A549 (cell line): ENCODE results near the gene TANK. TPM values are rescaled to one million over a fixed set of nuclear protein-coding genes. Genes with fewer than 3 reads are reported as not detected.
A peak's percentile ranks its signal among the peaks of the same experiment; 100 is the strongest.

Experiments used
- ATAC-seq, 2 experiments: fragments of 200-7000 bp in 1 of 2; fragments of >200 bp in 1 of 2; cut with Nextera tagmentation in 1 of 2; cut with Tn5 transposase in 1 of 2; 3 replicates each; pipeline versions ENCODE4 v1.8.0 to v1.9.1; 2018 to 2020; ENCODE audit warnings: mild to moderate bottlenecking in 1 of 2, moderate library complexity in 1 of 2
- CTCF ChIA-PET: fragments of 300-600 bp; sonication (Branson Sonifier 250); formaldehyde crosslinking; extraction: SDS; loops from one replicate; lab custom pipeline; 2021; ENCODE audit warnings: antibody characterized with exemption, inconsistent platforms; lab: Yijun Ruan, JAX
- POLR2A ChIA-PET: fragments of 350-600 bp; formaldehyde crosslinking; extraction: SDS; loops from one replicate; lab custom pipeline; 2021; ENCODE audit warnings: antibody characterized with exemption, inconsistent platforms; lab: Yijun Ruan, JAX
- DNase-seq, 2 experiments: peaks; one replicate each; pipeline versions ENCODE4 v3.0.0 to v3.0.0-alpha.2; 2011 to 2016; ENCODE audit warnings: low read depth in 1 of 2, low spot score in 1 of 2
- FAIRE-seq: peaks from 2 replicates; lab custom pipeline; 2011; peaks lifted over from hg19 to GRCh38; lab: Jason Lieb, UNC
- H3K27ac ChIP-seq, 2 experiments: fragments of >200 bp; sonication (Bioruptor Twin); formaldehyde crosslinking; 3 replicates each; pipeline ENCODE4 v1.5.1; 2016 to 2017
- H3K4me1 ChIP-seq: fragments of >200 bp; sonication (Bioruptor Twin); formaldehyde crosslinking; 3 replicates; pipeline ENCODE4 v1.6.1; 2016
- H3K4me2 ChIP-seq: fragments of >200 bp; sonication (Bioruptor Twin); formaldehyde crosslinking; 3 replicates; pipeline ENCODE4 v1.6.1; 2016
- H3K4me3 ChIP-seq: fragments of >200 bp; sonication (Bioruptor Twin); formaldehyde crosslinking; 3 replicates; pipeline ENCODE4 v1.5.1; 2016
- H3K9me3 ChIP-seq: fragments of >200 bp; sonication (Bioruptor Twin); formaldehyde crosslinking; 3 replicates; pipeline ENCODE4 v1.6.1; 2016
- CHD4 ChIP-seq: fragments of 200-600 bp; sonication (generic); IDR thresholded peaks from 2 replicates; pipeline ENCODE4 v1.6.1; 2016; ENCODE audit warnings: antibody characterized with exemption, mild to moderate bottlenecking, borderline replicate concordance
- E2F6 ChIP-seq: IDR thresholded peaks from 2 replicates; pipeline ENCODE4 v1.6.1; 2012; ENCODE audit warnings: low read depth, borderline replicate concordance
- FOSL2 ChIP-seq, 2 experiments: fragments of 450-650 bp in 1 of 2; fragments of >200 bp in 1 of 2; sonication (Bioruptor Twin) in 1 of 2; formaldehyde crosslinking; IDR thresholded peaks; 2 replicates each; pipeline versions ENCODE4 v1.5.0 to v1.6.1; 2016 to 2020; ENCODE audit warnings: mild to moderate bottlenecking in 1 of 2, moderate library complexity in 1 of 2
- HEYL ChIP-seq: fragments of 250-450 bp; sonication (Bioruptor Pico); IDR thresholded peaks from 2 replicates; pipeline ENCODE4 v1.8.0; 2021; ENCODE audit warnings: mild to moderate bottlenecking, moderate library complexity
- HOXA7 ChIP-seq: fragments of 250-450 bp; sonication (Bioruptor Pico); IDR thresholded peaks from 2 replicates; pipeline ENCODE4 v1.5.0; 2020; ENCODE audit warnings: mild to moderate bottlenecking, moderate library complexity
- HOXB13 ChIP-seq: fragments of 250-450 bp; sonication (Bioruptor Pico); IDR thresholded peaks from 2 replicates; pipeline ENCODE4 v1.5.0; 2020; ENCODE audit warnings: low read depth, mild to moderate bottlenecking, moderate library complexity
- JUN ChIP-seq, 2 experiments: fragments of >200 bp; sonication (Bioruptor Twin); formaldehyde crosslinking; IDR thresholded peaks; 2 replicates in 1 of 2; 3 replicates in 1 of 2; pipeline ENCODE4 v1.6.1; 2016 to 2017
- MYC ChIP-seq: IDR thresholded peaks from 2 replicates; pipeline ENCODE4 v1.6.1; 2012; ENCODE audit warnings: mild to moderate bottlenecking, inconsistent platforms, low read length, improper control_type of control experiment, borderline replicate concordance
- NFE2L2 ChIP-seq: fragments of 150-350 bp; conservative IDR thresholded peaks from 2 replicates; pipeline ENCODE4 v1.6.1; 2014; ENCODE audit warnings: low read length
- PHF8 ChIP-seq: fragments of 200-600 bp; sonication (generic); IDR thresholded peaks from 2 replicates; pipeline ENCODE4 v1.6.1; 2016; ENCODE audit warnings: low read depth, mild to moderate bottlenecking, antibody characterized with exemption, moderate library complexity, borderline replicate concordance
- RCOR1 ChIP-seq: fragments of 150-350 bp; IDR thresholded peaks from 2 replicates; pipeline ENCODE4 v1.6.1; 2014; ENCODE audit warnings: antibody characterized with exemption, low read length, low read depth
- SMC3 ChIP-seq: fragments of >200 bp; sonication (Bioruptor Twin); formaldehyde crosslinking; IDR thresholded peaks from 3 replicates; pipeline ENCODE4 v1.6.1; 2018; ENCODE audit warnings: inconsistent platforms
- TFCP2L1 ChIP-seq: fragments of 250-450 bp; sonication (Bioruptor Pico); IDR thresholded peaks from 2 replicates; pipeline ENCODE4 v1.5.0; 2021; ENCODE audit warnings: mild to moderate bottlenecking
- WGBS: methylation state at CpG from one replicate; pipeline ENCODE4 v1.1.6; 2017; ENCODE audit errors: missing lambda C conversion rate; 5-methylcytosine and 5-hydroxymethylcytosine counted together
- polyA plus RNA-seq, 4 experiments: library from polyadenylated mRNA; depleted of rRNA in 3 of 4; stranded (reverse); fragments of >200 nt; fragmentation: RNase III in 1 of 4; extraction: RNeasy Plus Mini Kit Qiagen cat#74134 plus additional on column Dnase treatment in 1 of 4; gene quantifications; 2 replicates in 3 of 4; 3 replicates in 1 of 4; pipeline ENCODE4 v1.2.3, GENCODE V29; 2011 to 2017
- TF ChIP-seq, protein P1 (sequence below): IDR thresholded peaks from 2 replicates; pipeline ENCODE4 v1.6.1; 2012
- TF ChIP-seq, protein P2 (sequence below): fragments of 250-450 bp; sonication (Bioruptor Pico); IDR thresholded peaks from 2 replicates; pipeline ENCODE4 v1.5.0; 2021; ENCODE audit warnings: mild to moderate bottlenecking, moderate library complexity, borderline replicate concordance

TANK gene
- polyA plus RNA-seq, 2 of the 4 experiments (the other 2 are of a cell fraction): 59.6 to 76.3 TPM

GRCh38 chr2:161159456-161160225, 587 bp upstream of the TANK start:
- CTCF ChIA-PET: interaction anchor here (0.7 kb wide), 1 partner anchor 1066 kb away, joined by 3 read pairs; no protein-coding TSS in a partner anchor
- peak overlapping the region; percentile 74 for H3K4me2 ChIP-seq
- ATAC-seq (no peak), DNase-seq (peak in 1 of 2 experiments; percentile 42), FAIRE-seq (no peak)
- H3K4me3 ChIP-seq: peak overlapping the region; percentile 86
- H3K9me3 ChIP-seq: no peaks in the 10 kb centered on the region
- H3K27ac ChIP-seq: peak overlapping the region; percentile 77 to 84
- TF ChIP-seq, protein P1, sequence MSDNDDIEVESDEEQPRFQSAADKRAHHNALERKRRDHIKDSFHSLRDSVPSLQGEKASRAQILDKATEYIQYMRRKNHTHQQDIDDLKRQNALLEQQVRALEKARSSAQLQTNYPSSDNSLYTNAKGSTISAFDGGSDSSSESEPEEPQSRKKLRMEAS: no peak
- peak; percentile 20; the same call in 1 of the 2 replicates for TF ChIP-seq PHF8
- no peak; the same call in 1 of the 2 replicates for TF ChIP-seq E2F6
- peak in 1 of 2 experiments; percentile 66; a peak in 3 of 5 replicates for TF ChIP-seq JUN (IDR thresholded peaks at IDR 0.05)
- no peak for TF ChIP-seq HEYL
- TF ChIP-seq, protein P2, sequence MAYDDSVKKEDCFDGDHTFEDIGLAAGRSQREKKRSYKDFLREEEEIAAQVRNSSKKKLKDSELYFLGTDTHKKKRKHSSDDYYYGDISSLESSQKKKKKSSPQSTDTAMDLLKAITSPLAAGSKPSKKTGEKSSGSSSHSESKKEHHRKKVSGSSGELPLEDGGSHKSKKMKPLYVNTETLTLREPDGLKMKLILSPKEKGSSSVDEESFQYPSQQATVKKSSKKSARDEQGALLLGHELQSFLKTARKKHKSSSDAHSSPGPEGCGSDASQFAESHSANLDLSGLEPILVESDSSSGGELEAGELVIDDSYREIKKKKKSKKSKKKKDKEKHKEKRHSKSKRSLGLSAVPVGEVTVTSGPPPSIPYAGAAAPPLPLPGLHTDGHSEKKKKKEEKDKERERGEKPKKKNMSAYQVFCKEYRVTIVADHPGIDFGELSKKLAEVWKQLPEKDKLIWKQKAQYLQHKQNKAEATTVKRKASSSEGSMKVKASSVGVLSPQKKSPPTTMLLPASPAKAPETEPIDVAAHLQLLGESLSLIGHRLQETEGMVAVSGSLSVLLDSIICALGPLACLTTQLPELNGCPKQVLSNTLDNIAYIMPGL (CRISPR knock-in tag): 0 out of 2 replicates have a peak, but pooled peaks have one; percentile 56
- no peak for TF ChIP-seq FOSL2 (IDR thresholded peaks at IDR 0.05)
- peak; percentile 47 for TF ChIP-seq FOSL2 (CRISPR knock-in tag; IDR thresholded peaks at IDR 0.05)
- no peak for TF ChIP-seq NFE2L2
- TF ChIP-seq SMC3: 0 out of 3 replicates have a peak, but pooled peaks have one; percentile 10
- peak; percentile 68; the same call in 1 of the 2 replicates for TF ChIP-seq CHD4
- TF ChIP-seq, all 56 proteins: peak for 6
- POLR2A ChIA-PET: interaction anchor here (0.5 to 1.0 kb wide), 2 partner anchors 23 to 54 kb away, joined by 3 read pairs; no protein-coding TSS in a partner anchor
- WGBS: under 1% methylated on average over 9 of the region's 9 CpGs
- H3K4me1 ChIP-seq: peaks cover 32% of the 10 kb centered on the region

DNA sequence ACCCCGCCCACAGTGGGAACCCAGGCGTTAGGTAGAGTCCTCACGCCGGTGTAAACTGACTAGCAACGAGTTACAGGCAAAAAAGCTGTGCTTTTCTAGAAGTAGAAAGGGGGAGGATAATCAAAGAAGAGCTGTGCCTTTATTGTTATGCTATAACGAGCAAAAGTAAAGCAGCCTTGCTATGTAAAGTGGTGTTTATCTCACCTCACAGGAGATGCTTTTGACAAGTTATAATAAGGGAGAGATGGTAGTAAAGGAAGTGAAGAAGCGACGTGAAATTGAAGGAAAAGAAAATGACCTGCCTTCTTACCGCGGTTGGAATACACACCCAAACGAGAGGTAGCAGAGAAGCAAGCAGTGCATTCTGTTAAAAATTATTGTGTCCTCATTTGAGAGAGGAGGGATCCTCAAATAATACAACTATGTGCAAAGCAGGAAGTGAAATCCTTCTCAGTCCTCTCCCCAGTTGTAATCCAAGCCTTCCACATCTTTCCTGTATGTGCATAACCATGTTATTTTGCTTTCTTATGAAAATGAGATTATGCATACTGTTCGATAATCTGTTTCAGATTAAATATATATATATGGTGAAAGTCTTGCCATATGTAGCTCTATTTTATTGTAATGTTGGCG, 962 bp downstream of the TANK start:
- ChIA-PET CTCF (no interaction called here), POLR2A (no interaction called here)
- Histone ChIP-seq H3K4me2 (peak overlapping the region; percentile 89), H3K9me3 (no peaks in the 10 kb centered on the region), H3K27ac (peak overlapping the region; percentile 96 to 97), H3K4me3 (peak overlapping the region; percentile 86), H3K4me1 (peaks cover 37% of the 10 kb centered on the region)
- FAIRE-seq: no peak
- peak; percentile 6 to 14; a peak in 4 of 6 replicates for ATAC-seq
- TF ChIP-seq MYC: 0 out of 2 replicates have a peak, but pooled peaks have one; percentile 21
- TF ChIP-seq HOXA7 (CRISPR knock-in tag): 0 out of 2 replicates have a peak, but pooled peaks have one; percentile 15
- no peak for TF ChIP-seq RCOR1
- peak; percentile 22; the same call in 1 of the 2 replicates for TF ChIP-seq TFCP2L1 (CRISPR knock-in tag)
- no peak for DNase-seq
- WGBS: 5% methylated on average over 13 of the region's 13 CpGs

DNA sequence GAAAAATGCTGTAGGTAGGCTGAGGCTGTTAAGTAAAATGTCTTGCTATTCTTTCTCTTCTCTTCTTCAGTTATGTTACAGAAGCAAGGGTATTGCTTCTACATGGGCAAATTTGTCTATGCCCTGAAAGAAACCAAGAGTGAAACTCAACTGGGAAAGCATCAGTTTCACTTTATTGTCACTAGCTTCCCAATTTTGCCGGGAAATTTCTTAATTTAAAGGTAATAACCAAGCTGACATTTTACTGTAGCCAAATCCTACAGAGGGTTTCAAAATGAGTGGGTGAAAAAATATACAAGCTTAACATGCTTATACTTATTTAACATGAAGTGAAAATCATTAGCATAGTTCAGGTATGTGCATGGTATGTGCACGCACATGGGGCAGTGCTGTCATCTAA, 3.2 kb downstream of the TANK start:
- Histone ChIP-seq H3K4me1 (peaks cover 37% of the 10 kb centered on the region), H3K4me3 (no peak overlapping the region), H3K9me3 (no peaks in the 10 kb centered on the region), H3K4me2 (peak overlapping the region; percentile 89; the same call in 2 of the 3 replicates), H3K27ac (no peak overlapping the region)
- POLR2A ChIA-PET: no interaction called here
- DNase-seq (no peak), ATAC-seq (no peak), FAIRE-seq (no peak)
- 92% methylated on average over 2 of the region's 2 CpGs for WGBS
- no peak for TF ChIP-seq HOXB13 (CRISPR knock-in tag)
- CTCF ChIA-PET: no interaction called here
